HepG2 (cell line): Measurements from ENCODE around the gene CSK.

Source experiments
- CEBPB ChIP-seq: IDR thresholded peaks from 2 replicates; pipeline ENCODE4 v1.6.1; 2011; ENCODE audit warnings: low read depth, low read length, improper control_type of control experiment, borderline replicate concordance
- DMAP1 ChIP-seq: IDR thresholded peaks from 2 replicates; pipeline ENCODE4 v1.6.1; 2016
- FOXP1 ChIP-seq, 2 experiments: fragments of 450-650 bp in 1 of 2; IDR thresholded peaks; 2 replicates each; pipeline ENCODE4 v1.6.1; 2017 to 2018; ENCODE audit warnings: antibody characterized with exemption in 1 of 2
- HNRNPH1 ChIP-seq: fragments of 200-400 bp; formaldehyde crosslinking; optimal IDR thresholded peaks from 2 replicates; pipeline ENCODE3; 2017; ENCODE audit warnings: mild to moderate bottlenecking, low read depth, low read length
- ISX ChIP-seq: sonication (generic); formaldehyde crosslinking; conservative IDR thresholded peaks from 2 replicates; pipeline ENCODE4 v1.5.0; 2020; ENCODE audit warnings: missing genetic modification reagents
- JUN ChIP-seq: sonication (generic); formaldehyde crosslinking; IDR thresholded peaks from 2 replicates; pipeline ENCODE4 v1.4.0; 2020; ENCODE audit warnings: mild to moderate bottlenecking, missing genetic modification reagents
- MED1 ChIP-seq: sonication (generic); formaldehyde crosslinking; IDR thresholded peaks from 2 replicates; pipeline ENCODE4 v1.4.0; 2020; ENCODE audit warnings: missing genetic modification reagents
- NFATC3 ChIP-seq: sonication (generic); formaldehyde crosslinking; IDR thresholded peaks from 2 replicates; pipeline ENCODE4 v1.5.1; 2020; ENCODE audit warnings: mild to moderate bottlenecking, missing genetic modification reagents
- SOX5 ChIP-seq: IDR thresholded peaks from 2 replicates; pipeline ENCODE4 v1.6.1; 2016; ENCODE audit warnings: borderline replicate concordance
- SYNCRIP ChIP-seq: fragments of 200-400 bp; formaldehyde crosslinking; IDR thresholded peaks from 2 replicates; pipeline ENCODE4 v1.6.1; 2018; ENCODE audit warnings: mild to moderate bottlenecking, low read depth, low read length; ENCODE audit not compliant: insufficient read depth
- YY1 ChIP-seq: IDR thresholded peaks from 2 replicates; pipeline ENCODE4 v1.6.1; 2011; ENCODE audit warnings: low read length, low read depth, moderate library complexity, mild to moderate bottlenecking; ENCODE audit not compliant: insufficient read depth, insufficient replicate concordance
- ZNF24 ChIP-seq: fragments of 450-650 bp; IDR thresholded peaks from 2 replicates; pipeline ENCODE4 v1.6.1; 2017; ENCODE audit warnings: antibody characterized with exemption, mild to moderate bottlenecking
- ZSCAN30 ChIP-seq: sonication (generic); formaldehyde crosslinking; IDR thresholded peaks from 2 replicates; pipeline ENCODE4 v1.5.0; 2020; ENCODE audit warnings: mild to moderate bottlenecking, missing genetic modification reagents

DNA sequence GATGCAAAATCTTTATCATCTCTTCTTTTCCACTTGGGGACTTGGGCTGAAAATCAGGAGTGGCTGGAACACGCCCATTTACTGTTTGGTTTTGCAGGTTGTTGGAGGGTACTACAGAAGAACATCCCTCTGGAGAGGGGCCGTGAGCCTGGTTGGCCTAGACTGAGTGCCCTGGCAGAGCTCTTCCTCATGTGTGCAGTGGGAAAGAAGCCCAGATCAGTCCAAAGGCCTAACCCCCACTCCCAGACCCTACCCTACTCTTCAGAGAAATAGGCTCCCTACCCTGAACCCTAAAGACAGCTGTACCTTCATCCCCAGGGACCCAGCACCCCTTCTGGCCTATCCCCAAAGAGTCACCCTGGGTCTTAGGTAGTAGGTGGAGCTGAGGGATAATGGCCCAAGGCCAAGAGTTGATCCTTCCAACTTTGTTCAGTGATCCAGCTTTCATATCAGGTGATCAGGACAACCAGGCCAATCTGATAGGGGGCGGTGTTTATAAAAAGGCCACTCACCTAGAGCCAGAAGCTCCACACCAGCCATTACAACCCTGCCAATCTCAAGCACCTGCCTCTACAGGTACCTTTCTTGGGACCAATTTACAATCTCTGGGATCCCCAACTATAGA is 33.4 kb upstream of the CSK start, which contains the start of gene CYP1A2:
- TF ChIP-seq CEBPB (no peak), JUN (CRISPR knock-in tag) (no peak), FOXP1 (IDR thresholded peaks at IDR 0.05) (no peak), FOXP1 (CRISPR knock-in tag; IDR thresholded peaks at IDR 0.05) (no peak), HNRNPH1 (no peak), SYNCRIP (no peak), DMAP1 (CRISPR knock-in tag) (no peak), ZSCAN30 (CRISPR knock-in tag) (no peak), MED1 (CRISPR knock-in tag) (no peak), YY1 (no peak), ISX (no peak), SOX5 (no peak), ZNF24 (no peak), NFATC3 (CRISPR knock-in tag) (no peak)
